SK-N-DZ (cell line): ENCODE data around the gene WRAP73.

Source experiments
- DNase-seq: peaks from one replicate; pipeline ENCODE4 v3.0.0-alpha.2; 2015; ENCODE audit warnings: low spot score

WRAP73 gene

GRCh38 chr1:3681898-3682806 is 32.2 kb upstream of the WRAP73 start:
- DNase-seq: no peak

DNA sequence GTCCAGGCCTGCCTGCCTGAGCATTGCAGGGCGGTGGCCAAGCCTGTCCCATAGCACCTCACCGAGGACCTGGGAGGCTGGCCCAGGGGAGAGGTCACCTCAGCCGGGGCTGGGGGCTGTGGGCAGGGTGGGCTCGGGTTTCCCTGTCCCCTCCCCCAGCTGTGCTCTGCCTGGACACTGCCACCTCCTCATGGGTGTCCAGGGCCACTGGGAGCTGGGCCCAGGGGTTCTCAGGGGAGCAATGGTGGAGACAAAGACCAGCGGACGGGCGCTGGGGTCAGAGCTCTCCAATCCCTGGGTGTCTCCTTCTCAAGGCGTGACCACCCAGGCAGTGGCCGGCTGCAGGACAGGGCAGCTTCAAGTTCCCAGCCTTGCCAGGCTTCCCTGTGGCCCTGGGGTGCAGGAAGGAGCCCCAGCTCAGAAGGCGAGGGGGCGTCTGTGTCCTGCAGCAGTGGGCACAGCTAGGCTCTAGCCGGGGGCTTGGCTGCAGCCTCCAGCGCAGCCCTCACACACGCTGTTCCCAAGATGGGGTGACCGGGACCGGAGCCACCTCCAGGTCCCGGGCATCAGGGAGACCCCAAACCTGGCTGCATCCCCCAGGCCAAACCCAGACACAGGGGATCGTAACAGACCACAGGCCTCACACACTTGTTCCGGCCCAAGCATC is 31.5 kb upstream of the WRAP73 start:
- no peak for DNase-seq

GRCh38 chr1:3680488-3681230 is 30.8 kb upstream of the WRAP73 start:
- no peak for DNase-seq

GRCh38 chr1:3679799-3680453 is 30.0 kb upstream of the WRAP73 start:
- no peak for DNase-seq

DNA sequence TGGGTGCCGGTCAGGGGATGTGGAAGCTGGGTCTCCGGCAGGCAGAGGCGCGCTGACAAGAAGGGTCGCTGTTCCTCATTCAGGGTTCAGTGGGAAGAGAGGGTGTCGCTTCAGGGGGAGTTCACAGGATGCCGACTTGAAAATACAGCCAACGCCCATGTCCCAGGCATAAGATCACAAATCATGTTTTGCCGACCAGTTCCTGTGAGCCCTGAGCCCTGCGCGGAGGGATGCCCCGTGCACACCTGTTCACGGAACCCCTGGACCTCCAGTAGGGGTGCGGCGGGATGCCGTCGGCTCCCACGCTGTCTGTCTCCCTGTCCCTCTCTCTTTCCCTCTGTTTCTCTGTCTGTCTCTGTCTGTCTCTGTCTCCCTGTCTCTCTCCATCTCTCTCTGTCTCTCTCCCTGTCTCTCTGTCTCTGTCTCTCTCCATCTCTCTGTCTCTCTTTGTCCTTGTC is 29.2 kb upstream of the WRAP73 start:
- no peak for DNase-seq

GRCh38 chr1:3678361-3679097 is 28.6 kb upstream of the WRAP73 start:
- DNase-seq: no peak

DNA sequence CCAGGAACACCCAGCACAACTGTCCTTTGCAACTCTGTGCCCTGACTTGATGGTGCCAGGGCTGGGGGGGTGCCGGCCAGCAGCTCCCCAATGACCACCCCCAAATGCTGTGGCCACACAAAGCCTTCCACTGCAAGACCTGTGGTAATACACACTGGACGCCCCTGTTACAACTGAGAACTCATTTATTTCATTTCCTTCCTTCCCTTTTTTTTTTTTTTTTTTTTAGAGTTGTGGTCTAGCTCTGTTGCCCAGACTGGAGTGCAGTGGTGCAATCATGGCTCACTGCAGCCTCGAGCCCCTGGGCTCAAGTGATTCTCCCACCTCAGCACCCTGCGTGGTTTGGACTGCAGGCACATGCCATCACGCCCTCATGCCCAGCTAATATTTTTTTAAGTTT is 27.6 kb upstream of the WRAP73 start:
- DNase-seq: no peak

GRCh38 chr1:3676581-3677470 is 26.9 kb upstream of the WRAP73 start:
- DNase-seq: no peak

- no peak for DNase-seq
Measured at GRCh38 chr1:3675436-3675835, 25.5 kb upstream of the WRAP73 start.

DNA sequence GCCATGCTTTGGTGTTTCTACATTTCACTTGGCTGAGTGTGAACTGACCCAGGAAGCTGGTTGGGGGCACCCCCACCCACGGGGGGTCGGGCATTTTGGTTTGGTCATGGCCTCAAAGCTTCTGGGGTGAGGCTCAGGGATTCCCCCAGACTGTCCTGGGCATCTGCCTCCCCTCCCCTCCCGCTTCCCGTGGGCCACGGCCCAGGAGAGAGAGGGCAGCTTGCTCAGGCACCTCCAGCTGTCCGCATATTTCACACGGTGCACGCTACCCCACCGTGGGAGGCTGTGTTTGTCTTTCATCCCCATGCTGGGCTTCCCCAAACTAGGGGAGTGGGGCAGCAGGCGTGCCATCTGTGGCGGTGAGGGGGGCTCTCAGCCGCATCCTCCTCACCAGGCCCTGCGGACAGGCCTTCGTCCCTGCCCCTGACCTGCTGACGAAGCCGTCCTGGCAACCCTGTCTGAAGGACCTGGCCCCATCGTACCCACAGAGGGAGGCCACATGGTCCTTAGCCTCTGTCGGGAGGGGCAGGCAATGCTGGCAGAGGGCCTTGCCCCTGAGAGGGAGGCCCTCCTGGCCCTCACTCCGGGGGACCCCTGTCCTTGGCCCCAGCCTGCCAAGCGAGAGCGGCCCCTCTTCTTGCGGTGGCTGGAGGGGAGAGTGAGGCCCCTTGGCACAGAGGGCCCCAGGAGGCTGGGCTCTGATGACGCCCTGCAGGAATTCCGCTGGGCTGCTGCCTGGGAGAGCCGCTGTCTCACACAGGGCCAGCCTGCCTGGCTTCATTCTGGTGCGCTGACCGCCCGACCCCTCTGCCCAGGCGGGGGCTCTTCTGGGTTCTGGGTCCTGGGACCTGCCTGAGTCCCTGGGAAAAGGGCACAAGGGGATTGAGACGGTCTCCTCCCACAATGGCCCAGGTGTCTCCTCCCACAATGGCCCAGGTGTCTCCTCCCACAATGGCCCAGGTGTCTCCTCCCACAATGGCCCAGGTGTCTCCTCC is 24.5 kb upstream of the WRAP73 start:
- DNase-seq: no peak

DNA sequence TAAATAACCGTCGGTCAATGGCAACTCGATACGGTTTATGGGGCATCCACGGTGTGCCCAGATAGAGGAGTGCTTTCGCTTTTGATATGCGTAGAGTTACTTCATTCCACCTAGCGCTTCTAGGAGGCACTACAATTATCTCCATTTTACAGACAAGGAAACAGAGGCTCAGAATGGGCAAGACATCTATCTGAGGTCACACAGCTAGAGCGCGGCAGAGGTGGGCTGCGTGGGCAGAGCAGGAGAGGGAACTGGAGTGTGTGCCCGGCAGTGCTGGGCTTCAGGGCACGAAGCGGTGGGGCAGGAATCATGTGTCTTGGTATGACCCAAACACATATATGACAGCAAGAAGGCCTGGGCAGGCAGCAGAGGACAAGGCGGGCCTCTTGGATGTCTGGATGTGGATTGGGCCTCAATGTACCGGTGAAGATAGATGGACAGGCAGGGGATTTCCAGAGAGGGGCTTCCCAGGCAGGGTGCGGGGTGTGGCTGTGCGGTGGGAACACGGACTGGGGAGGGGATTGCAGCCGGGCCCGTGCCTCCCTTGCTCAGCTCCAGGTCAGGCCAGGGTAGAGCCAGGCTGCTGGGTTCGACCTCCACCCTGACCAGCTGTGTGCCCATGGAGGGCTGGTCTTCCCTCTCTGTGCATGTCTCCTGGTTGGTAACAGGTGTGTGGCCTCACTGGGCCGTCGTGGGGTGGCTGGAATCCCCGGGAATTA is 23.6 kb upstream of the WRAP73 start:
- DNase-seq: no peak

GRCh38 chr1:3672971-3673361 is 23.1 kb upstream of the WRAP73 start:
- no peak for DNase-seq

DNA sequence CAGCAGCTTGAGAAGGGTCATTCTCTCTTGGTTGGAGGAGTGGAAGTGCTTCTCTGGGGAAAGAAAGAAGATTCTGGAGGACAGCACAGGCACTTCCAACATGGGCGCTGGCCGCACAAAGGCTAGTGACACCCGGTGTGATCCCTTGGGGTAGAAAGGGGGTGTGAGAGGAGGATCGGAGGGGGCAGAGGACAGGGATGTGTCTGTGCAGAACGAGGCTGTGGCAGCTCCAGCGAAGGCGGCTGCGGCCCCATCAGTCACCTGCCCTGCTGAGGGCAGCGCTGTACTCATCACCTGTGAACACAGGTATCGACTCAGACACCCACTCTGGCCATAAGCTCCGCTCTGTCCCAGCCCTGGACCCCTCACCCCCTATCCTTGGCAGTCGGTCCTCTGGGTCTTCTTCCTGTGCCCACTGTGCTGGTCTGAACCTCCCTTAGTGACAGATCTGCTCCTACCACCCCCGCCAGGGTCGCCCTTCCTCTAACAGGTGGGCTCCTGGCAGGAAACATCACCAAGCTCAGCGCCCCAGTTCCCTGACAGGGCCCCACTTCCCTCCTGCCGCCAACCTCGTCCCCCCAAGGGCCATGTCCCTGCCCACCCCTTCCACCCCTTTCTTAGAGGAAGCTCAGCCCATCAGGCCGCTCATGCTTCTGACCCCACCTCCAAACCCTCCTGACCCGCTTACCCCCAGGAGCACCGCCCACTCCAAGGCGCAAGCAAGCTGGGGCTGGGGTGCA is 22.5 kb upstream of the WRAP73 start:
- DNase-seq: no peak

- no peak for DNase-seq
Measured at GRCh38 chr1:3671371-3672180, 21.7 kb upstream of the WRAP73 start.

DNA sequence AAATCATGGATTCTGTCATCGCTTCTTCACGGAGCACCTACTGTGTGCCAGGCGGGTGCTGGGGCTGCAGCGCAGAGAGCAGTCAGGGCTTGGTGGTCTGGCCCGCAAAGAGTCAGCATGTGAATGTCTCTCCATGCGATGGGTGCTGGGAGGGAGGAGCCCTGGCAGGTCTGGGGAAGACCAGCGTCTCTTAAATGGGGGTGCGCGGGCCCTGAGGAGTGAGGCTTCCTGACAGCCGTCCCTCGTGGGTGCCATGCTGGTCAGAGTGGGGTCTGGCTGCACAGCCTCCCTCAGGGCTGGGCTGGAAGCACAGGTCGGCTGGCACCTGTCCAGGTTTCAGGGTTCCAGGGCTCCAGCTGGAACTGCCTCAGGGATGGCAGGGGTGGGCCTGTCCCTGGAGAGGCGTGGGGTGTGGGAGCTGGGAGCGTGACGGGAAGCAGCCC is 20.9 kb upstream of the WRAP73 start:
- DNase-seq: no peak

DNA sequence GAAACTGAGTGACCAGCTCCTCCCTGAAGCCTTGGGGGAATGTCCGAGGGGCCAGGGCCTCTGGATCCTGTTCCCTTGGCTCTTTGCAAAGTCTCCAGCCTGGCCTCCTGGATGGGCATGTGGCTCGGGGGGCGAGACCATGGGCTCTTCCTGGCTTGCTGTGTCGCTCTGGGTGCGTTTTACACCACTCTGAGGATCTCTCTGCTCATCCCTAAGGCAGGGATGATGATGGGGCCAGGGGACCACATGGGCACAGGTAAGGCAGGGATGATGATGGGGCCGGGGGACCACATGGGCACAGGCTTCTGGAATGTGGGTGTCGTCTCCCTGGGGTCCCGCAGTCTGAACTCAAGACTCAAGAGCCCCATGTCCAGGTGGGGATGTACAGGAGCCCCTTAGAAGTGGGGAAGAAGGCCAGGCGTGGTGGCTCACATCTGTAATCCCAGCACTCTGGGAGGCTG is 20.1 kb upstream of the WRAP73 start:
- no peak for DNase-seq
